Body of pancreas (tissue), 4 donors: ENCODE measurements around the gene PRR9. TPM values are rescaled to one million over a fixed set of nuclear protein-coding genes. Genes with fewer than 3 reads are reported as not detected.
"Not testable (repeated sequence)": the region's sequence is repeated elsewhere in the genome, so short reads cannot be mapped to it uniquely, and the experiment has no call there.

Source experiments
- ATAC-seq: fragments of 150-250 bp; one replicate; pipeline ENCODE4 v1.9.1; 2016
- DNase-seq, 4 donors: peaks; one replicate each; pipeline ENCODE4 v3.0.0-alpha.2; 2019
- H3K27ac ChIP-seq, 4 donors: fragments of 200-600 bp; sonication (generic); 1 replicate in 3 of 4; 2 replicates in 1 of 4; pipeline versions ENCODE4 v1.5.1 to v1.6.1; 2016 to 2019; ENCODE audit warnings: mild to moderate bottlenecking in 1 of 4, mixed read lengths in 1 of 4, moderate library complexity in 1 of 4
- H3K27me3 ChIP-seq, 2 donors: fragments of 200-600 bp; sonication (generic); one replicate each; pipeline ENCODE4 v1.6.0; 2016; ENCODE audit warnings: mild to moderate bottlenecking in 1 of 2
- H3K36me3 ChIP-seq, 2 donors: fragments of 200-600 bp; sonication (generic); replicated peaks in 1 of 2; 2 replicates each; pipeline ENCODE4 v1.5.1; 2016; ENCODE audit warnings: low read depth in 2 of 2; ENCODE audit not compliant: insufficient read depth in 1 of 2
- H3K4me1 ChIP-seq: fragments of 200-600 bp; sonication (generic); one replicate; pipeline ENCODE4 v1.6.0; 2016
- H3K4me3 ChIP-seq, 2 donors: fragments of 200-600 bp; sonication (generic); 1 replicate in 1 of 2; 2 replicates in 1 of 2; pipeline ENCODE4 v1.5.1; 2016 to 2019
- H3K9me3 ChIP-seq, 3 donors: fragments of 200-600 bp; sonication (generic); 1 replicate in 2 of 3; 2 replicates in 1 of 3; pipeline ENCODE4 v1.5.1; 2016
- CTCF ChIP-seq, 7 experiments: fragments of 450-650 bp in 4 of 7; fragments of 200-600 bp in 3 of 7; sonication (generic) in 3 of 7; IDR thresholded peaks; one replicate each; pipeline ENCODE4 v1.5.1; 2016 to 2019; ENCODE audit warnings: antibody characterized with exemption in 7 of 7
- POLR2A ChIP-seq, 3 donors: fragments of 450-650 bp; IDR thresholded peaks; one replicate each; pipeline ENCODE4 v1.6.1; 2016; ENCODE audit warnings: antibody characterized with exemption in 3 of 3, mild to moderate bottlenecking in 2 of 3
- WGBS, 2 donors: methylation state at CpG; one replicate each; pipeline ENCODE4 v1.1.5; 2017; 5-methylcytosine and 5-hydroxymethylcytosine counted together
- intact Hi-C: fragments of 100-400 bp; cut with DNase I; formaldehyde crosslinking; loops from one replicate; pipeline ENCODE4 v1.15.1; 2023
- total RNA-seq, 2 donors: library from RNA; depleted of rRNA; stranded (reverse); fragments of >200 nt; gene quantifications; one replicate each; pipeline ENCODE4 v1.1.0, GENCODE V29; 2016

PRR9 gene
- total RNA-seq: not detected

- Histone ChIP-seq H3K36me3 (no peaks in the 10 kb centered on the region), H3K27ac (no peak within 1 kb of the TSS)
- 57 to 83% methylated on average over 1 to 3 of the region's 3 CpGs for WGBS, 2 donors
Measured at GRCh38 chr1:153217212-153217611, at the start of gene PRR9. PRR9 (plus strand) TSS chr1:153217584; CDS start chr1:153218145, 561 bp downstream.

GRCh38 chr1:153168686-153169085, 48.7 kb upstream of the PRR9 start:
- 70 to 74% methylated on average over 2 of the region's 2 CpGs for WGBS, 2 donors
- no peak overlapping the region for H3K4me3 ChIP-seq
- no peak for ATAC-seq
- intact Hi-C loops: no loop called here
- no peaks in the 10 kb centered on the region for H3K9me3 ChIP-seq
- TF ChIP-seq POLR2A (IDR thresholded peaks at IDR 0.05) (no peak), CTCF (IDR thresholded peaks at IDR 0.05) (no peak)
- no peaks in the 10 kb centered on the region for H3K4me1 ChIP-seq
- no peaks in the 10 kb centered on the region for H3K27me3 ChIP-seq
- no peak overlapping the region for H3K27ac ChIP-seq
- DNase-seq: no peak
- no peaks in the 10 kb centered on the region for H3K36me3 ChIP-seq

More at GRCh38 chr1:153217212-153217611, at the start of gene PRR9:
- no peaks in the 10 kb centered on the region for H3K9me3 ChIP-seq
- intact Hi-C loops: no loop called here
- DNase-seq (no peak), ATAC-seq (no peak)
- no peak within 1 kb of the TSS for H3K4me3 ChIP-seq
- TF ChIP-seq POLR2A (IDR thresholded peaks at IDR 0.05) (no peak), CTCF (IDR thresholded peaks at IDR 0.05) (no peak)
- no peaks in the 10 kb centered on the region for H3K27me3 ChIP-seq
- H3K4me1 ChIP-seq: no peaks in the 10 kb centered on the region

GRCh38 chr1:153174624-153175023, 42.8 kb upstream of the PRR9 start:
- Histone ChIP-seq H3K4me1 (no peaks in the 10 kb centered on the region), H3K36me3 (no peaks in the 10 kb centered on the region), H3K4me3 (no peak overlapping the region), H3K27ac (no peak overlapping the region), H3K9me3 (no peaks in the 10 kb centered on the region), H3K27me3 (no peaks in the 10 kb centered on the region)
- DNase-seq: no peak
- intact Hi-C loops: no loop called here
- no peak for ATAC-seq
- TF ChIP-seq POLR2A (IDR thresholded peaks at IDR 0.05) (no peak), CTCF (IDR thresholded peaks at IDR 0.05) (no peak)

GRCh38 chr1:153178922-153179321, 38.5 kb upstream of the PRR9 start:
- Histone ChIP-seq H3K9me3 (no peaks in the 10 kb centered on the region), H3K27ac (no peak overlapping the region), H3K4me1 (no peaks in the 10 kb centered on the region), H3K4me3 (no peak overlapping the region), H3K27me3 (no peaks in the 10 kb centered on the region), H3K36me3 (no peaks in the 10 kb centered on the region)
- no peak for ATAC-seq
- intact Hi-C loops: no loop called here
- TF ChIP-seq POLR2A (IDR thresholded peaks at IDR 0.05): no peak
- TF ChIP-seq CTCF (IDR thresholded peaks at IDR 0.05): no peak
- DNase-seq: no peak

- ATAC-seq (peak; percentile 60), DNase-seq (no peak)
- Histone ChIP-seq H3K27ac (no peak overlapping the region), H3K4me1 (no peaks in the 10 kb centered on the region), H3K36me3 (no peaks in the 10 kb centered on the region), H3K9me3 (no peaks in the 10 kb centered on the region), H3K27me3 (no peaks in the 10 kb centered on the region), H3K4me3 (no peak overlapping the region)
- TF ChIP-seq POLR2A (IDR thresholded peaks at IDR 0.05) (no peak), CTCF (IDR thresholded peaks at IDR 0.05) (peak in 3 of 7 experiments; percentile 30 to 46 (median 32))
- intact Hi-C loops: no loop called here
- WGBS, 2 donors: 39 to 54% methylated on average over 4 of the region's 4 CpGs
Measured at GRCh38 chr1:153180556-153180955, 36.8 kb upstream of the PRR9 start.

- H3K36me3 ChIP-seq, H3K9me3 ChIP-seq, ATAC-seq, DNase-seq, H3K27ac ChIP-seq, H3K27me3 ChIP-seq, H3K4me1 ChIP-seq, intact Hi-C loops, H3K4me3 ChIP-seq: not testable (repeated sequence)
- WGBS, 2 donors: 67 to 75% methylated on average over 2 to 4 of the region's 4 CpGs
Measured at GRCh38 chr1:153188301-153188700, 29.1 kb upstream of the PRR9 start.
